ENCODE data around the gene THRA.

GRCh38 chr17:40095351-40095943 is 32.7 kb downstream of the THRA start:
- no peak for TF ChIP-seq CTCF (IDR thresholded peaks at IDR 0.05; ENCODE audit: low read depth, low read length, poor library complexity, severe bottlenecking)
- no peak for TF ChIP-seq EZH2phosphoT487 (IDR thresholded peaks at IDR 0.05; ENCODE audit: borderline replicate concordance, low read length)

All from DOHH2 (cell line).